Small intestine (tissue), 7 donors: ENCODE results near the gene NT5M. TPM values are rescaled to one million over a fixed set of nuclear protein-coding genes. Genes with fewer than 3 reads are reported as not detected.
"Not testable (repeated sequence)": the region's sequence is repeated elsewhere in the genome, so short reads cannot be mapped to it uniquely, and the experiment has no call there.

Source experiments
- DNase-seq, 2 donors: peaks; one replicate each; pipeline versions ENCODE4 v3.0.0 to v3.0.0-alpha.2; 2013
- FAIRE-seq: peaks from 2 replicates; lab custom pipeline; 2012; peaks lifted over from hg19 to GRCh38; lab: Jason Lieb, UNC
- H3K27ac ChIP-seq, 3 donors: one replicate each; pipeline ENCODE4 v1.5.1; 2013; ENCODE audit warnings: low read length in 2 of 3, mild to moderate bottlenecking in 2 of 3, control low read depth in 1 of 3, inconsistent platforms in 1 of 3, low read depth in 1 of 3, moderate library complexity in 1 of 3
- H3K27me3 ChIP-seq, 3 donors: one replicate each; pipeline ENCODE4 v1.6.1; 2013; ENCODE audit warnings: low read length in 3 of 3, inconsistent platforms in 1 of 3; ENCODE audit not compliant: control insufficient read depth in 3 of 3, insufficient read depth in 3 of 3
- H3K36me3 ChIP-seq, 3 donors: one replicate each; pipeline ENCODE4 v1.6.1; 2013; ENCODE audit warnings: low read length in 3 of 3, inconsistent platforms in 1 of 3, low read depth in 1 of 3, mild to moderate bottlenecking in 1 of 3, moderate library complexity in 1 of 3; ENCODE audit not compliant: control insufficient read depth in 3 of 3, insufficient read depth in 2 of 3
- H3K4me1 ChIP-seq, 3 donors: one replicate each; pipeline ENCODE4 v1.6.1; 2013; ENCODE audit warnings: low read length in 2 of 3, inconsistent platforms in 1 of 3, low read depth in 1 of 3, mild to moderate bottlenecking in 1 of 3, moderate library complexity in 1 of 3; ENCODE audit not compliant: control insufficient read depth in 3 of 3, insufficient read depth in 2 of 3
- H3K4me3 ChIP-seq, 3 donors: one replicate each; pipeline ENCODE4 v1.5.1; 2013; ENCODE audit warnings: low read length in 3 of 3, control low read depth in 1 of 3, inconsistent platforms in 1 of 3, low read depth in 1 of 3, mild to moderate bottlenecking in 1 of 3, moderate library complexity in 1 of 3
- H3K9me3 ChIP-seq, 2 donors: one replicate each; pipeline ENCODE4 v1.6.1; 2013; ENCODE audit warnings: low read depth in 1 of 2, low read length in 1 of 2; ENCODE audit not compliant: control insufficient read depth in 2 of 2, insufficient read depth in 1 of 2
- WGBS, 3 donors: extraction: QIAGEN DNeasy Blood & Tissue Kit; methylation state at CpG; one replicate each; pipeline ENCODE4 v1.1.7; 2013; 5-methylcytosine and 5-hydroxymethylcytosine counted together
- polyA plus RNA-seq, 4 donors: library from polyadenylated mRNA; stranded (reverse) in 3 of 4; unstranded in 1 of 4; fragments of 200-250 nt in 3 of 4; fragments of 120-200 nt in 1 of 4; gene quantifications; one replicate each; pipeline versions ENCODE4 v1.2.1 to v1.2.3, GENCODE V29; 2013
- donor health status: healthy with polysubstance abuse.
- donor health status: control.
- donor health status: control.
- donor health status: Bipolar disorder and iron deficiency.
- donor health status: healthy.

Gene NT5M
- polyA plus RNA-seq, 4 donors, result 0.54 to 2.1 (median 1.6) TPM; not detected in 1

GRCh38 chr17:17269926-17270773 is 33.0 kb upstream of the NT5M start:
- Histone ChIP-seq H3K36me3 (peaks cover 3 to 63% (median 27%) of the 10 kb centered on the region in 3 donors), H3K4me1 (no peaks in the 10 kb centered on the region), H3K27me3 (no peaks in the 10 kb centered on the region), H3K9me3 (no peaks in the 10 kb centered on the region), H3K27ac (no peak overlapping the region), H3K4me3 (no peak overlapping the region)
- WGBS, 3 donors, result 85 to 91% (median 87%) methylated on average over 9 of the region's 9 CpGs
- DNase-seq (no peak), FAIRE-seq (no peak)

DNA sequence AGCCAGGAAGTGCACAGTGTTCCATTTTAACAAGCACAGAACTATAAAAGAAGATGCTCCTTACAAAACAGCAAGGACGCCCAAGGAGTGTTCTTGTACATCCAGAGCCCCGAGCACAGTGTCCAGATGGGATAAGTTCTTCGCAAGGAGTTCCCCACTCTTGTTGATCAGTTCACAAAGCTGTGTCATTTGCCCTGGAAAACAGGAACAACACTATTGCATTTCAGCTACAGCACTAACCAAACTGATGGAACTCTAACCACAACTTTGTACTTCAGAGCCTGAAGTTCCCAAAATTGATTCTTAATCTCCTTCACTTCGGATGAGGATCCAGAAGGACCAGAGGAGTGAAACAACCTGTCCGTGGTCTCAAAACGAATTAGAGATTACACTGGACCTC is 27.2 kb upstream of the NT5M start:
- WGBS, 3 donors, result 84 to 89% (median 88%) methylated on average over 6 of the region's 6 CpGs
- no peak for FAIRE-seq

GRCh38 chr17:17277431-17277830 is 25.7 kb upstream of the NT5M start:
- not testable (repeated sequence) for H3K4me3 ChIP-seq, H3K4me1 ChIP-seq, H3K9me3 ChIP-seq, FAIRE-seq, H3K27me3 ChIP-seq, DNase-seq, H3K27ac ChIP-seq
- WGBS, 3 donors, result 92 to 95% (median 93%) methylated on average over 5 of the region's 5 CpGs
- peaks cover 5 to 32% (median 11%) of the 10 kb centered on the region in 3 donors for H3K36me3 ChIP-seq

More for the DNA sequence above, 27.2 kb upstream of the NT5M start:
- Histone ChIP-seq H3K9me3 (no peaks in the 10 kb centered on the region), H3K4me1 (peaks cover 0 to 9% (median 4%) of the 10 kb centered on the region in 3 donors), H3K36me3 (peaks cover 5 to 41% (median 16%) of the 10 kb centered on the region in 3 donors), H3K27me3 (no peaks in the 10 kb centered on the region), H3K27ac (no peak overlapping the region), H3K4me3 (no peak overlapping the region)
- DNase-seq, result no peak

- H3K4me3 ChIP-seq, result peak overlapping the region in 1 of 3 donors; percentile 69
- FAIRE-seq (no peak), DNase-seq (no peak)
- H3K36me3 ChIP-seq, result peaks cover 2 to 23% (median 3%) of the 10 kb centered on the region in 3 donors
- H3K4me1 ChIP-seq, result peaks cover 2 to 9% (median 4%) of the 10 kb centered on the region in 3 donors
- no peaks in the 10 kb centered on the region for H3K27me3 ChIP-seq
- H3K27ac ChIP-seq, result no peak overlapping the region
- 69 to 76% (median 75%) methylated on average over 4 of the region's 4 CpGs for WGBS, 3 donors
- no peaks in the 10 kb centered on the region for H3K9me3 ChIP-seq
Observed at GRCh38 chr17:17279316-17279715, 23.9 kb upstream of the NT5M start.

DNA sequence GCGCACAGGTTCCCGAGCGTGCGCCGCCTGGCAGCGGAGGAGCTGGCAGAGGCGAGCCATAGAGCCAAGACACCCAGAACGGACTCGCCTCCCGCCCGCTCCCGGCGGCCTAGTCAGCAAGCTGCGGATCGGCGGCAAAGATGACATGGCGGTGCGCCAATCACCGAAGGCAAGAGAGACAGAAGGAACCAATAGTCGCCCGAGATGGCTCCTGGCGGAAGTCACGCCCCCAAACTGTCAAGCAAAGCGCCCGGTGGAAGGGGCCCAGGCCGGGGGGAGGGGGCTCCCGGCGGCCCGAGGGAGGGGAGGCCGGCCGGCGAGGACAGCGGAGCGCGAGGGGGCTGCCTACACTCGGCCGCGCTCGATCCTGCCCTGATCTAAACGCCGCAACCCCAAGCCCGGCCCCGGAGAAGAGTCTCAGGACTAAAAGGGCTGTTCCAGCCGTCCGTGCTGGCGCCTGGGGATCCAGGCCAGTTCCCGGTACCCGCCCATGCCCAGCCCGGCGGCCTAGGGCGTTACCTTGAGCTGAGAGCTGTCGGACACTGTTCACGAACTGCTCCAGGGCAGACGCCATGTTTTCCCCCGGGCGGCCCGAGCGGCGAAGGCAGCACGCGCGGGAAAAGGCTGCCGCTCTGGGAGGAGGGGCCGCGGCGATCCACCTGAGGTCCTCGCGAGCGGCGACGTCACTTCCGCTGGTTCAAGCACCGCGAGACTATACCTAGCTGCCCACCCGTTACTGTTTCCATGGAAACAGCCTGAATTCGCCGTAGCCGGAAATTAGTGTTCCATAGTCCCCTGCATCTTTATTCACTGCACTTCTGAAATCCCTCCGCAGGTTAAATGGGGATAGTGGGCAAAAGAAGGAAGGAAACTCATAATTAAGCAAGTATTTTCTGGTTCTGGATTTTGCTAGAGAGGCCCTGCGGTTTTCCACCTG is 22.3 kb upstream of the NT5M start, which contains the start of gene COPS3:
TSS of gene COPS3 (minus strand) at position 634 of the 937 bp plus-strand sequence. CDS start at position 574, 60 bp downstream.
- DNase-seq, result peak; percentile 98 to 99
- no peak for FAIRE-seq
- peaks cover 2 to 9% (median 4%) of the 10 kb centered on the region in 3 donors for H3K4me1 ChIP-seq

DNA sequence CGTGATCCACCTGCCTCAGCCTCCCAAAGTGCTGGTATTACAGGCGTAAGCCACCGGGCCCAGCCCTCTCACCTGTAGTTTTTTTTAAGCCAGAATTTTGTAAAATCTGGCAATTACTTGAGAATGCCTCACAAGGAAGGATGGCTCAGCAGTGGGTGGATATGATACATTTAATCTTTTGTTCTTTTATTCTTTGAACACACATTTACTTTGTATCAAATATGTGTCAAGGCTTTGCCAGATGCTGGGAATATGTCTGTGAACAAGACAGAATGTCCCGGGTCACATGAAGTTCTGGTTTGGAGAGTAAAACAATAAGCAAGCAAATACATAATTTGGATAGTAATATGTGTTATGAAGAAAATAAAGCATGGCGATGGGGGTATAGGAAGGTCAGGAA is 17.2 kb upstream of the NT5M start:
- FAIRE-seq (no peak), DNase-seq (no peak)
- Histone ChIP-seq H3K4me3 (no peak overlapping the region), H3K9me3 (no peaks in the 10 kb centered on the region), H3K27ac (no peak overlapping the region), H3K27me3 (no peaks in the 10 kb centered on the region), H3K4me1 (peaks cover 0 to 2% (median 0%) of the 10 kb centered on the region in 3 donors), H3K36me3 (no peaks in the 10 kb centered on the region)
- WGBS, 3 donors, result 88 to 92% (median 89%) methylated on average over 5 of the region's 5 CpGs

More for the DNA sequence above, 22.3 kb upstream of the NT5M start, which contains the start of gene COPS3:
- Histone ChIP-seq H3K9me3 (no peaks in the 10 kb centered on the region), H3K4me3 (peak within 1 kb of the TSS; percentile 69 to 93 (median 77)), H3K36me3 (peaks cover 0 to 9% (median 2%) of the 10 kb centered on the region in 3 donors), H3K27ac (peak within 1 kb of the TSS; percentile 80 to 96 (median 81)), H3K27me3 (no peaks in the 10 kb centered on the region)
- 0% methylated on average over 59 to 80 of the region's 80 CpGs for WGBS, 3 donors

DNA sequence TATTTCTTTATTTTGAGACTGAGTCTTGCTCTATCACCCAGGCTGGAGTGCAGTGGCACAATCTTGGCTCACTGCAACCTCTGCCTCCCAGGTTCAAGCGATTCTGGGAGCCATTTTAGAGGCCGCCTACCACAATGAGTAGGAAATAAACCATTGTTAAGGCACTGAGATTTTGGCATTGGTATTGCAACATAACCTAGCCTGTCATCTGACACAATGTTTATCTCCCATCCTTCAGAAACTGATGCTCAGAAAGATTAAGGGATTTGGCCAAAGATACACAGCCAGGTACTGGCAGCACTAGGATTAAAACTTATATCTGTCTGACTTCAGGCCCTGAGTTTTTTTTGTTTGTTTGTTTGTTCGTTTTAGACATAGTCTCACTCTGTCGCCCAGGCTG is 14.1 kb upstream of the NT5M start:
- Histone ChIP-seq H3K27me3 (no peaks in the 10 kb centered on the region), H3K4me1 (no peaks in the 10 kb centered on the region), H3K27ac (no peak overlapping the region), H3K36me3 (no peaks in the 10 kb centered on the region), H3K4me3 (no peak overlapping the region), H3K9me3 (no peaks in the 10 kb centered on the region)
- WGBS, 3 donors, result 78 to 90% (median 86%) methylated on average over 4 of the region's 4 CpGs
- no peak for FAIRE-seq
- no peak for DNase-seq

DNA sequence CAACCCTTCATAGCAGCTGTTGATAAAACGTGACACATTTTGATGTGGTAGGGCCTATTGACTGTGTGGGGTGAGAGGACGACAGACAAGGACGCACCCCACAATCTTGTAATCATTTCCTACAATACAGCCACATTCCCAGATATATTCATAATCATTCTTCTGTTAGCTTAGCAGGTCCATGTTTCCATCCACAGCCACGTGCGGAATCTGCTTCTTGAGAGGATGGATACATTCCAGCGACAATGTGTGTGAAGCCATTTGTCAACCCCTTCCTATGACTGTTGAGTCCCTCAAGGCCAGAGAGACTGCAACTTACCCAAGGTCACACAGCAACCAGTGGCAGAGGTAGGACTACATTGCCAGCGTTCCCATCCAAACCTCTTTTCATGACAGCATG is 13.5 kb upstream of the NT5M start:
- DNase-seq (no peak), FAIRE-seq (no peak)
- Histone ChIP-seq H3K27me3 (no peaks in the 10 kb centered on the region), H3K4me3 (no peak overlapping the region), H3K36me3 (no peaks in the 10 kb centered on the region), H3K4me1 (no peaks in the 10 kb centered on the region), H3K27ac (no peak overlapping the region), H3K9me3 (no peaks in the 10 kb centered on the region)
- WGBS, 3 donors, result 79 to 83% (median 82%) methylated on average over 7 of the region's 7 CpGs
